IMR-90 (cell line): ENCODE measurements around the gene DIPK1B.

Source experiments
- BHLHE40 ChIP-seq: fragments of 150-350 bp; IDR thresholded peaks from 2 replicates; pipeline ENCODE4 v1.6.1; 2016; ENCODE audit warnings: mild to moderate bottlenecking, low read depth, low read length
- CEBPB ChIP-seq: IDR thresholded peaks from 2 replicates; pipeline ENCODE4 v1.6.1; 2012; ENCODE audit warnings: low read depth, low read length, improper control_type of control experiment
- CHD1 ChIP-seq: IDR thresholded peaks from 2 replicates; pipeline ENCODE4 v1.6.1; 2012; ENCODE audit warnings: low read depth, low read length, improper control_type of control experiment
- CTCF ChIP-seq: conservative IDR thresholded peaks from 2 replicates; pipeline ENCODE4 v1.5.1; 2012; ENCODE audit warnings: mild to moderate bottlenecking, low read depth, low read length, improper control_type of control experiment
- MAFK ChIP-seq: IDR thresholded peaks from 2 replicates; pipeline ENCODE4 v1.6.1; 2012; ENCODE audit warnings: low read depth, low read length, improper control_type of control experiment
- MAZ ChIP-seq: IDR thresholded peaks from 2 replicates; pipeline ENCODE4 v1.6.1; 2012; ENCODE audit warnings: low read depth, mild to moderate bottlenecking, low read length, improper control_type of control experiment, moderate library complexity, borderline replicate concordance
- MXI1 ChIP-seq: IDR thresholded peaks from 2 replicates; pipeline ENCODE4 v1.6.1; 2012; ENCODE audit warnings: low read depth, mild to moderate bottlenecking, low read length, moderate library complexity, borderline replicate concordance
- NFE2L2 ChIP-seq: fragments of 150-350 bp; IDR thresholded peaks from 2 replicates; pipeline ENCODE4 v1.6.1; 2016; ENCODE audit warnings: low read depth, mild to moderate bottlenecking, low read length
- POLR2A ChIP-seq: IDR thresholded peaks from 2 replicates; pipeline ENCODE4 v1.6.1; 2012; ENCODE audit warnings: mild to moderate bottlenecking, low read depth, low read length
- RAD21 ChIP-seq: IDR thresholded peaks from 2 replicates; pipeline ENCODE4 v1.6.1; 2012; ENCODE audit warnings: low read length, improper control_type of control experiment
- RCOR1 ChIP-seq: IDR thresholded peaks from 2 replicates; pipeline ENCODE4 v1.6.1; 2012; ENCODE audit warnings: mild to moderate bottlenecking, low read length, improper control_type of control experiment; ENCODE audit not compliant: insufficient replicate concordance
- RFX5 ChIP-seq: IDR thresholded peaks from 2 replicates; pipeline ENCODE4 v1.8.0; 2012; ENCODE audit warnings: low read depth, mild to moderate bottlenecking, low read length, moderate library complexity
- SMC3 ChIP-seq: fragments of 150-350 bp; IDR thresholded peaks from 2 replicates; pipeline ENCODE4 v1.6.1; 2016; ENCODE audit warnings: low read depth, mild to moderate bottlenecking, antibody characterized with exemption, low read length, moderate library complexity
- USF2 ChIP-seq: fragments of 150-350 bp; IDR thresholded peaks from 2 replicates; pipeline ENCODE4 v1.6.1; 2017; ENCODE audit warnings: mild to moderate bottlenecking, antibody characterized with exemption, low read length, low read depth

- TF ChIP-seq CTCF (no peak), RCOR1 (no peak), USF2 (no peak), RAD21 (no peak), POLR2A (no peak), MAFK (no peak), CEBPB (no peak), RFX5 (no peak), SMC3 (no peak), BHLHE40 (no peak), NFE2L2 (no peak), MXI1 (no peak), MAZ (no peak), CHD1 (no peak)
Measured at GRCh38 chr9:136697821-136698526, 14.4 kb upstream of the DIPK1B start.
